Measurements from ENCODE around the gene MARCO.
"Not testable (repeated sequence)": the region's sequence is repeated elsewhere in the genome, so short reads cannot be mapped to it uniquely, and the experiment has no call there.

Gene MARCO

DNA sequence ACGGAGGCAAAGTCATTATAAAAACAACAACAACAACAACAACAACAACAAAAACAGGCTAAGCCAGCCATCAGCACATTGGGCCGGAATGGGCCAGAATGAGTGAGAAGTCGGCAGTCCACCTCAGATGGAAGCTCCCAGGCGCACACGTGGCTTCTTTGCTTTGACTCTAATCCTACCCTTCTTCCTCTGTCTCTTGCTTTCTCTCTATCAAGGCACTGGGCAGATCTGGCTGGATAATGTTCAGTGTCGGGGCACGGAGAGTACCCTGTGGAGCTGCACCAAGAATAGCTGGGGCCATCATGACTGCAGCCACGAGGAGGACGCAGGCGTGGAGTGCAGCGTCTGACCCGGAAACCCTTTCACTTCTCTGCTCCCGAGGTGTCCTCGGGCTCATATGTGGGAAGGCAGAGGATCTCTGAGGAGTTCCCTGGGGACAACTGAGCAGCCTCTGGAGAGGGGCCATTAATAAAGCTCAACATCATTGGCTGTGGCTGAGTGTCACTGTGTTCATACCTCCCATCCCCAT lies 52.2 kb downstream of the MARCO start:
- POLR2A ChIA-PET = no interaction called here
- DNase-seq (ENCODE audit: low read depth, low spot score) = no peak
- no peak for TF ChIP-seq CTCF (IDR thresholded peaks at IDR 0.05; ENCODE audit: insufficient read depth, low read length, missing control alignments)
- CTCF ChIA-PET = no interaction called here
- no peak overlapping the region for H3K4me3 ChIP-seq (ENCODE audit: low read depth, low read length)

DNA sequence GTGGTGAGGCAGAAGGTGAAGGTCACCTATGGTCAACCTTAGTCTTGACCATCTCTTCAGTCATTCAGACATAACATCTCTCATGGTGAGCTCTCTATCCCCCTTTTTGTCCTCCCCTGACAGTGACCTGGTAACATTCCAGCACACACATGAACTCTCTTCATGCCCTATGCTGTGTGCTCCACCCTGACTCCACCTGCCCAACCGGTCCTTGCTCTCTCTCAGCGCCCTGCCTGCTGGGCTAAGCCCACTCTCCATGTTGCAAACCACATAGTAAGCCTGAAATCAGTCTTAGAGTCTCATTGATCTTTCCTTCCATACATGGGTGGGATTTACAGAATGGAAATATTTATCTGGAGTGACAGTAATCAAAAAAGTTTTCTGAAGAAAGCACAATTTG lies 52.8 kb downstream of the MARCO start:
- ChIA-PET CTCF (no interaction called here), POLR2A (no interaction called here)
- no peak for DNase-seq (ENCODE audit: low read depth, low spot score)
- TF ChIP-seq CTCF (IDR thresholded peaks at IDR 0.05; ENCODE audit: insufficient read depth, low read length, missing control alignments) = no peak
- no peak overlapping the region for H3K4me3 ChIP-seq (ENCODE audit: low read depth, low read length)

DNA sequence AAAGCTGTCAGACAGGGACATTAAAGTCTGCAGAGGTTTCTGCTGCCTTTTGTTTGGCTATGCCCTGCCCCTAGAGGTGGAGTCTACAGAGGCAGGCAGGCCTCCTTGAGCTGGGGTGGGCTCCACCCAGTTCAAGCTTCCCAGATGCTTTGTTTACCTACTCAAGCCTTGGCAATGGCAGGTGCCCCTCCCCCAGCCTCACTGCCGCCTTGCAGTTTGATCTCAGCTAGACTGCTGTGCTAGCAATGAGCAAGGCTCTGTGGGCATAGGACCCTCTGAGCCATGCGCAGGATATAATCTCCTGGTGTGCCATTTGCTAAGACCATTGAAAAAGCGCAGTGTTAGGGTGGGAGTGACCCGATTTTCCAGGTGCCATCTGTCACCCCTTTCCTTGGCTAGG lies 61.9 kb downstream of the MARCO start:
- H3K4me3 ChIP-seq (ENCODE audit: low read depth, low read length); POLR2A ChIA-PET; CTCF ChIA-PET; DNase-seq (ENCODE audit: low read depth, low spot score): not testable (repeated sequence)

GRCh38 chr2:119004602-119005001 lies 62.6 kb downstream of the MARCO start:
- CTCF ChIA-PET = interaction anchor here (0.9 kb wide), 1 partner anchor 123 kb away, joined by 3 read pairs; no protein-coding TSS in a partner anchor
- no peak overlapping the region for H3K4me3 ChIP-seq (ENCODE audit: low read depth, low read length)
- no peak for DNase-seq (ENCODE audit: low read depth, low spot score)

DNA sequence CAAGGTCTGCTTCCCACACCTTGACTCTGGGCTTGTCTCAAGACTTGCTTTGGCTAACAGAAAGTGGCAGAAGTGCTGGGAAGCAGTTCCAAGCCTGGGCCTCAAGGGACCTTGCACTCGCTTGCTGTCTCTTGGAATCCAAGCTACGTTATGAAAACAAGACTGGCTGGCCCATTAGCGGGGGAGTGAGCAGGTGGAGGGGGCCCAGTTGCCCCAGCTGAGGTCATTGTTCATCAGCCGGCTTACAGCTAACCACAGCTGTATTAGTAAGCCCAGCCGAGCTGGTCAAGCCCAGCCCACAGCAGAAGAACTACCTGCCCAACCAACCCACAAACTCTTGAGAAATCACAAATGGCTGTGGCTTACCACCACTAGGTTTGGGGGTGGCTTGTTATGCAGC lies 63.1 kb downstream of the MARCO start:
- DNase-seq (ENCODE audit: low read depth, low spot score) = no peak
- CTCF ChIA-PET = interaction anchor here (0.9 kb wide), 1 partner anchor 123 kb away, joined by 3 read pairs; no protein-coding TSS in a partner anchor
- POLR2A ChIA-PET = no interaction called here
- no peak overlapping the region for H3K4me3 ChIP-seq (ENCODE audit: low read depth, low read length)
- TF ChIP-seq CTCF (IDR thresholded peaks at IDR 0.05; ENCODE audit: insufficient read depth, low read length, missing control alignments) = no peak

More at GRCh38 chr2:119004602-119005001, 62.6 kb downstream of the MARCO start:
- POLR2A ChIA-PET = no interaction called here
- no peak for TF ChIP-seq CTCF (IDR thresholded peaks at IDR 0.05; ENCODE audit: insufficient read depth, low read length, missing control alignments)

DNA sequence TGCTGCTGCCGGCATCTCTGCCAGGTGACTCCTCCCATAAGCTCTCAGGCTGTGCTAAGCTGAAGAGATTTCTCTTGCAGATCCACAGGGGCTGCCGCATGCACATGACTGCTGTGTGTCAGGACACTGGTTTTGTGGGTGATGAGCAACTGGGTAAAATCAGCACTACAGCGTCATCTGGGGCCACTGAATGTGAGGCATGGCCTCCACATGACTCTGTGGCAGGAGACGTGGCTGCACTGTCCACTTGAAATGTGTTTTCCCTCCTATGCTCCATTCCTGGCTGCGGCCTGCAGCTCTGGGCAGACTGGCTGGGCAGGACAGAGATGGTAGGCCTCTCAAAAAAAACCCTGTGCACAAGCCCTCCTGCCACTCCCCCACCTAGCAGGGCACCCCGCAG lies 63.6 kb downstream of the MARCO start:
- ChIA-PET POLR2A (no interaction called here), CTCF (no interaction called here)
- no peak overlapping the region for H3K4me3 ChIP-seq (ENCODE audit: low read depth, low read length)
- no peak for TF ChIP-seq CTCF (IDR thresholded peaks at IDR 0.05; ENCODE audit: insufficient read depth, low read length, missing control alignments)
- no peak for DNase-seq (ENCODE audit: low read depth, low spot score)

DNA sequence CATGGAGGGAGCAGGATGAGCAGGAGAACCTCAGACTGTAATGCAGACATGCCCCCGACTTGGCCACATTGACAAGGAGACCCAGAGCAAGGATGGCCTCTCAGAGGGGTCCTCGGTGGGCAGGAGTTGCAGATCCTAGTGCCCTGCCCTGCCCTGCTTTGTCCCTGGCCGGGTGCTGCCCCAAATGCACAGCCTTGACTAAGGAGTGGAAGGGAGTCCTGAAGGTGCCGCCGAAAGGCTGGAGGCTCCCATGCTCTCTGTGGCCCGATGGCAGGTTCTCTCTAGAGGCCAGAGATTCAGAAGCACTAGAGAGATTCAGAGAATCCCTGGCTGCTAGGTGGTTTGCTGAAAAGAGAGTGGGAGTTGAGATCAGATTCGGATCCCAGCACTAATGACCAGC lies 64.4 kb downstream of the MARCO start:
- H3K4me3 ChIP-seq (ENCODE audit: low read depth, low read length) = no peak overlapping the region
- ChIA-PET POLR2A (no interaction called here), CTCF (no interaction called here)
- no peak for DNase-seq (ENCODE audit: low read depth, low spot score)
- TF ChIP-seq CTCF (IDR thresholded peaks at IDR 0.05; ENCODE audit: insufficient read depth, low read length, missing control alignments) = no peak

Measured in AG04449 (cell line).